Measurements from ENCODE around the gene PRR11.

The PRR11 gene

DNA sequence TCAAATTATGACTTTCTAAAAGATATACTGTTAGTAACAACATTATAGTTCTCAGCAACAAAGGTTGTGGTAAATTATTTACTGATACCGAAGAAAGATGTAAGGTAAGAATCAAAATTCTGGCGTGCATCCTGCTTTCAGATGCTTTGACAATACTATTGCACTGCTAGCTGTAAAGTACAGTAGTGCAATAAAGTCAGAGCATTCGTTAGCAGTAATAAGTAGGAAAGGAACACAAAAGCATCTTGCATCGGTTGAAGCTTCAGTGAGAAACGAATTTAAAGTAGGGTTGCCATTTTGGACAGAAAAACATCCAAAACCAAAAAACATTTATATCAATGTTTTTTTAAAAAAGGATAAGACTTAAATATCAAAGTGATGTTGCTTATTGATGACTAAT lies 4.5 kb upstream of the PRR11 start:
- in situ Hi-C loops (cut with HindIII; ENCODE audit: low sequenced_read_pairs) = no loop called here
- TF ChIP-seq, protein P1, sequence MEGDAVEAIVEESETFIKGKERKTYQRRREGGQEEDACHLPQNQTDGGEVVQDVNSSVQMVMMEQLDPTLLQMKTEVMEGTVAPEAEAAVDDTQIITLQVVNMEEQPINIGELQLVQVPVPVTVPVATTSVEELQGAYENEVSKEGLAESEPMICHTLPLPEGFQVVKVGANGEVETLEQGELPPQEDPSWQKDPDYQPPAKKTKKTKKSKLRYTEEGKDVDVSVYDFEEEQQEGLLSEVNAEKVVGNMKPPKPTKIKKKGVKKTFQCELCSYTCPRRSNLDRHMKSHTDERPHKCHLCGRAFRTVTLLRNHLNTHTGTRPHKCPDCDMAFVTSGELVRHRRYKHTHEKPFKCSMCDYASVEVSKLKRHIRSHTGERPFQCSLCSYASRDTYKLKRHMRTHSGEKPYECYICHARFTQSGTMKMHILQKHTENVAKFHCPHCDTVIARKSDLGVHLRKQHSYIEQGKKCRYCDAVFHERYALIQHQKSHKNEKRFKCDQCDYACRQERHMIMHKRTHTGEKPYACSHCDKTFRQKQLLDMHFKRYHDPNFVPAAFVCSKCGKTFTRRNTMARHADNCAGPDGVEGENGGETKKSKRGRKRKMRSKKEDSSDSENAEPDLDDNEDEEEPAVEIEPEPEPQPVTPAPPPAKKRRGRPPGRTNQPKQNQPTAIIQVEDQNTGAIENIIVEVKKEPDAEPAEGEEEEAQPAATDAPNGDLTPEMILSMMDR (IDR thresholded peaks at IDR 0.05; ENCODE audit: low read depth, low read length, missing control alignments) = no peak
- peak overlapping the region; percentile 4 for H3K4me3 ChIP-seq (ENCODE audit: low read depth, low read length)
- DNase-seq (ENCODE audit: low read depth) = no peak

DNA sequence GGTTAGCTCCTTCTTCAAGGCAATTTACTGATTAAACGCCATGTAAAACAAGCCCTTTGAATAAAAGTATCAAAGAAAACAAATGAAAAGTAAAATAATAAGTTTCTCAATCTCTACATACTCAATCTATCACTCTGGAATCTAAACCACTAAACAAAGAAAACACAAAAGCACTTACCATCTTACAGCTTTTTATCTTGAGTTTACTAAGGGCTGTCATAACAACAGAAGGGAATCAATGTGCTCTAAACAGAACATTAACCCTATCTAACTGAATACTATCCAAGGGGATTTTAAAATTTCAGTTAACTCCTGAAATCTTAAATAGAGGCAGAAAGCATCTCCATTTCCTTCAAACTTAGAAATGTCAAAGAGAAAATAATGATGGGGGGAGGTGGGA lies 4.0 kb upstream of the PRR11 start:
- no peak for DNase-seq (ENCODE audit: low read depth)
- TF ChIP-seq, protein P1 (IDR thresholded peaks at IDR 0.05; ENCODE audit: low read depth, low read length, missing control alignments) = no peak
- in situ Hi-C loops (cut with HindIII; ENCODE audit: low sequenced_read_pairs) = no loop called here
- peak overlapping the region; percentile 8 for H3K4me3 ChIP-seq (ENCODE audit: low read depth, low read length)

DNA sequence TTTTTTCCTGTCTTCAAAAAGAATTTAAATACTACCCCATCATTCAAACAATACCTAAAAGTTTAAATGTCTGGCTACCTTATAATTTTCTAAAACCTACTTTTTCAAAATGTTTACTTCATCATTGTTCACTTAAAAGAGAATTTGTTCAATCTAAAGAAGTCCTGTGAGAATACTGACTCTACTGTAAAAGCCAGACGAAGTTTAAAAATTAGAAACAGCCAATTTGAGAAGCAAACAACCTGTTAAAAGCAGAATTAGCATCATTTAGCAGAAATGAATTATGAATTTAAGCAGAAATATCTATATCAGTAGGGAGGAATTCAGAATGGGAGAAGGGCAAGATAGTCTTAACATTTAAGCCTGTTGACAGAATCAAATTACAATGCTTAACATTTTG lies 2.6 kb upstream of the PRR11 start:
- no peak for DNase-seq (ENCODE audit: low read depth)
- H3K4me3 ChIP-seq (ENCODE audit: low read depth, low read length) = peak overlapping the region; percentile 68
- in situ Hi-C loops (cut with HindIII; ENCODE audit: low sequenced_read_pairs) = no loop called here
- TF ChIP-seq, protein P1 (IDR thresholded peaks at IDR 0.05; ENCODE audit: low read depth, low read length, missing control alignments) = no peak

DNA sequence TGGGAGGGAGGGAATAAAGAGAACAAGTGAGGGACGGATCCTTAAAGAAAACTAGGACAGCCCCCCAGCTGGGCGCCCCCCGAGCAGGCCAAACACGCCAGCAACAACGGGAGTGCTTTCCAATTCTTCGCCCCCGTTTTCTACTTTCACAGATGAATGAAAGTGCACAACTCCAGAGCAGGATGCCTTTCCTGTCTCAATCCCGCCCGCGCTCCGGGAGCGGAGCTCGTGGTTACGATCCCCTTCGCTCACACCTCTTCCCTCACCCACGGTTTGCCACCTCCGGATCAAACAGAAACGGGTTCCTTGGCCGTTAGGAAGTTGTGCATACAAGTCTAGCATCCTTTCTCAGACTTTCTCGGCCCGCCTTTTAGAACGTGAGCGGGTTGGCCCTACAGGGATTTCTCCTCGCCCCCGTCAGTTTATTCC lies 1.2 kb upstream of the PRR11 start:
- TF ChIP-seq, protein P1 (IDR thresholded peaks at IDR 0.05; ENCODE audit: low read depth, low read length, missing control alignments) = no peak
- peak overlapping the region; percentile 68 for H3K4me3 ChIP-seq (ENCODE audit: low read depth, low read length)
- no peak for DNase-seq (ENCODE audit: low read depth)
- in situ Hi-C loops (cut with HindIII; ENCODE audit: low sequenced_read_pairs) = no loop called here

DNA sequence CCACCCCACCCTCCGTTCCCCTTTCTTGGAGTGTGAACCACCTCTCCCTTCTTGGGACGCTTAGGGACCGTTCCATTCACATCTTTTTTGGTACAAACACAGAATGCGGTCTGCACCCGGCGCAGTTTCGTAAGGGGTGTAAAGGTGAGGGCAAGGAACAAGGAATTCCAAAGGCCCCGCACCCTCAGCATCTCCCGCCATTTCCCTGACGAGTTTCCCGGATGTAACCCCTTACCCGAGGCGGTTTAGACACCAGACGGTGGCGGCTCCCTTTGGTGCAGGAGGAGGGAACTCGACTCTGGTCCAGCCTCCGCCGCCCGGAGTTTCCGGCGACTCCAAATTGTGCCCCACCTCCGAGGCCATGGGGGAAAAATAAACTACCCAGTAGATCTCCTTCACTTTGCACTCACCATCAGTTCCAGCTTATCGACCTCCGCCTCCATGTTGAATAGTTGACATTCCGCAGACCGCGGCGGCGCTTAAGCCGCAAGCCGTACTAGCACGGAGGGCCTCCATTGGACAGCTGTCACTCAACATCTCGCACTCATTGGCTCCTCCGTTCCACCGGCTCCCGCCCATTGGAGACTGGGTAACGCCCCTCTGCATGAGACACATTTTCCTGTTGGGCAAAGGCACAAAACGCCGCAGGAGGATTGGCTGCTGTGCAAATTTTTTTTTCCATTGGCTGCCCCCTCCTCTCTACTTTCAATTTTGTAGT lies 666 bp upstream of the PRR11 start, which contains the start of gene SKA2:
TSS of gene SKA2 (minus strand) at position 466 of the 718 bp plus-strand sequence. CDS start at position 443, 23 bp downstream.
- in situ Hi-C loops (cut with HindIII; ENCODE audit: low sequenced_read_pairs) = no loop called here
- H3K4me3 ChIP-seq (ENCODE audit: low read depth, low read length) = peak within 1 kb of the TSS; percentile 68
- TF ChIP-seq, protein P1 (IDR thresholded peaks at IDR 0.05; ENCODE audit: low read depth, low read length, missing control alignments) = no peak
- DNase-seq (ENCODE audit: low read depth) = no peak

DNA sequence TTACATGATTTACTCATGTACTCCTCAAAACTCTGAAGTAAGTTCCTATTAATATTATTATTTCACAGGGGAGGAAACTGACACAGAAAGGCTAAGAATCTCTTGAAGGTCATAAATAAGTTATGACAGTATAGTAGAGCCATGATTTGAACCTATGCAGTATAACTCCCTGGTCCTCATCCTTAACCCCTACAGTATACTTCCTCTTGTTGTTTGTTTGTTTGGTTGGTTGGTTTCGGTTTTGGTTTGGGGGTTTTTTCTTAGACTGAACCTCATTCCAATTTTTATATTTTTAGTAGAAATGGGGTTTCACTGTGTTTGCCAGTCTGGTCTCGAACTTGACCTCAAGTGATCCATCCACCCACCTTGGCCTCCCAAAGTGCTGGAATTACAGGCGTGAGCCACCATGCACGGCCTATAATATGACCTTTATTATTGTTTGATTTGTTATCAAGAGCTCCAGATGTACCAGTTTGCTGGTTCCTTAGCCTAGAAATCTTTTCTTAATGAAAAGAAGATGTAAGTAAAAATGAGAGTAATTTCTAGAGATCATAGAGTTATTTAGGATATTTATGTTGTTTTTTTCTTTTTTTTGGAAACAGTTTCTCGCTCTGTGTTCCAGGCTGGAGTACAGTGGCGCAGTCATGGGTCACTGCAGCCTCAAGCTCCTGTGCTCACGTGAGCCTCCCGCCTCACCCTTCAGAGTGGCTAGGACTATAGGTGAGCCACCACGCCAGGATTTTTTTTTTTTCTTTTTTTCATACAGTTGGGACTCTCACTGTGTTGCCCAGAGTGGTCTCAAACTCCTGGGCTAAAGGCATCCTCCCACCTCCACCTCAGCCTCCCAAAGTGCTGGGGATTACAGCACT lies 4.8 kb downstream of the PRR11 start:
- in situ Hi-C loops (cut with HindIII; ENCODE audit: low sequenced_read_pairs) = no loop called here
- DNase-seq (ENCODE audit: low read depth) = no peak
- TF ChIP-seq, protein P1 (IDR thresholded peaks at IDR 0.05; ENCODE audit: low read depth, low read length, missing control alignments) = no peak
- no peak overlapping the region for H3K4me3 ChIP-seq (ENCODE audit: low read depth, low read length)

All from astrocyte of the cerebellum (primary cell).